Measurements from ENCODE around the gene TSPAN31.

TSPAN31 gene

DNA sequence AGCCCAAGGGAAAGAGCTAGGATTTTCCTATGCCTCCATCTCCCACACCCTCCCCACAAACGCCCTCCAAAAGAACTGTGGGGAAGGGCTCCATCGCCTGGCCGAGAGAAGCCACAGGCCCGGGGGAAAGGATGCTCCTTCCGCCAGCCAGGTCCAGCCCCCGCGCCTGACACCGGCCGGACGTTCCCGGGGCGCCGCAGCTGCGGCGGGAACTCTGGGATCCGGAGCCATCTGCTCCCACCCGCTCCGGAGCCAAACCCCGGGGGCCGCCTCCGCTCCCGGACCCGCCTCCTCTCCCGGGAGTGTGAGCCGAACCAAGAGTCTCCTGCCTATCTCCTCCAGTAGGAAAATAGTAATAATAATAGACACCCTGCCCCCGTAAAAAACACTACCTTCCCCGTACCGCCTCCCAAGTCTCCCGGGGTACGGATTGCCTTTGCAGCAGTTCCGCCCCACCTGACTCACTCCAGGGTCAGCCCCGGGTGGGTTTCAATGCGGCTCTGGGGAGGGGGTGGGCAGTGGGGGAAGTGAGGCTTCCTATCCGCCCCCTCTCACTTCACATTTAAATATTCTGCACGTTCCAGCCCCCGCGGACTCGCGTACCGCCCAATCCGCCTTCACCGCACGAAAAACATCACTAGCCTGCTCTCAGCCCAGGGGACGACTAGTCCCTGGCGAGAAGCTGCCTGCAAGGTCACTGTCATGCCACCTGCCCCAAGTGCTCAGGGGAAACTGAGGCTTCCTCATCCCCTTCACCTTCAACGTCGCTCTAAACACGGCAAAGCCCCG is 8.7 kb upstream of the TSPAN31 start:
- no peak for DNase-seq (ENCODE audit: low spot score)

DNA sequence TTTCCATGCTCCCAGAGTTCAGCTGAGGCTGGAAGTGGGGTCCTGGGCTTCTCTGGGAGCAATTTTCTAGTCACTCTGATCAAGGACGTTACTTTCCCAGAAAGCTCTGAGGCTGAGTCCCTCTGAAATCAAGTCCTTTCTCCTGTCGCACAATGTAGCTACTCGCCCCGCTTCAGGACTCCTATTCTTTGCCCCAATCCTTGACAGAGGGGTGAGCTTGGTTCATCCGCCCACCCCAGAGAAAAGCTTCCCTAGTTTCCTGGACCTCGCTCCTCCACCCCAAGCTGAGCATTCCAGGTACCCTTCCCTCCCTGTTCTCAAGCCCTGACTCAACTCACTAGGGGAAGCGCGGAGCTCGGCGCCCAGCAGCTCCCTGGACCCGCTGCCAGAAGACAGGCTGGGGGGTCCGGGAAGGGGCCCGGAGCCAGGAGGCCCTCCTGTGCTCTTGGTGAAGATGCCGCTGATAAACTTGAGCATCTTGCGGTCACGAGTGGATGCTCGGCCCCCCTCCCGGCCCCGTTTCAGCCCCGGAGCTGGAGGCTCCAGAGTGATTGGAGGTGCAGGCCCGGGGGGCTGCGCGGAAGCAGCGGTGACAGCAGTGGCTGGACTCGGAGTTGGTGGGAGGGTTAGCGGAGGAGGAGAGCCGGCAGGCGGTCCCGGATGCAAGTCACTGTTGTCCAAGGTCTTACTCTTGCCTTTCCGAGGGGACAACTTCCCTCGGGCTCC is 7.9 kb upstream of the TSPAN31 start:
- no peak for DNase-seq (ENCODE audit: low spot score)

DNA sequence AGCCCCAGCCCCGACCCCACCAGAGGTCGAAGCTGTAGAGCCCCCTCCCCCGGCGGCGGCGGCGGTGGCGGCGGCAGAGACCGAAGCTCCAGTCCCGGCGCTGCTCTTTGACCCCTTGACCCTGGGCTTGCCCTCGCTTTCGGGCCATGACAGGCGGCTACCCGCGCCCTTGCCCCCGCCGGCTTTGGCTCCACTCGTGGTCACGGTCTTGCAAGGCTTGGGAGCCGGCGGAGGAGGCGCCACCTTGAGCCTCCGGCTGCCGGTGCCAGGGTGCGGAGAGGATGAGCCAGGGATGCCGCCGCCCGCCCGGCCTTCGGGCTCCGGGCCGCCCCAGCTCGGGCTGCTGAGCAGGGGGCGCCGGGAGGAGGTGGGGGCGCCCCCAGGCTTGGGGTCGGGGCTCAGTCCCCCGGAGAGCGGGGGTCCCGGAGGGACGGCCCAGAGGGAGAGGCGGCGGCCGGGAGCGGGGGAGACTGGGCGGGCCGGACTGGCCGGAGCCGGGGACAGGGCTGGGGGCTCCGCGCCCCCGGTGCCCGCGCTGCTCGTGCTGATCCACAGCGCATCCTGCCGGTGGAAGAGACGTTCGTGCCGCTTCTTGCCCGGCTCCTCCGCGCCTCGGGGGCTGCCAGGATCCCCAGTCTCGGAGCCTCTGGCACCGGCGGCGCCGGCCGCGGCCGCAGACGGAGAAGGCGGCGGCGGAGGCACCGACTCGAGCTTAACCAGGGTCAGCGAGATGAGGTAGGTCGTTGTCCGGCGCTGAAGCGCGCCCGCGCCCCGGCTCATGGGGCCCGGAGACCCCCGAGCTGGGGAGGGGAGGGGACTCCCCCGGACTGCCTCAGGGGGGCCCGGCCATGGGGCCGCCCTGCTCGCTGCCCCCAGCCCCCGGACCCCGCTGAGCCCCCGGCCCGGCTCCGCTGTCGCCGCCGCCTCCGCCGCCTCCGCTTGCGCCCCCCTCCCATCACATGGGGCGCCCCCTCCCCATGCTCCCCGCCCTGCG is 7.1 kb upstream of the TSPAN31 start:
- no peak for DNase-seq (ENCODE audit: low spot score)

DNA sequence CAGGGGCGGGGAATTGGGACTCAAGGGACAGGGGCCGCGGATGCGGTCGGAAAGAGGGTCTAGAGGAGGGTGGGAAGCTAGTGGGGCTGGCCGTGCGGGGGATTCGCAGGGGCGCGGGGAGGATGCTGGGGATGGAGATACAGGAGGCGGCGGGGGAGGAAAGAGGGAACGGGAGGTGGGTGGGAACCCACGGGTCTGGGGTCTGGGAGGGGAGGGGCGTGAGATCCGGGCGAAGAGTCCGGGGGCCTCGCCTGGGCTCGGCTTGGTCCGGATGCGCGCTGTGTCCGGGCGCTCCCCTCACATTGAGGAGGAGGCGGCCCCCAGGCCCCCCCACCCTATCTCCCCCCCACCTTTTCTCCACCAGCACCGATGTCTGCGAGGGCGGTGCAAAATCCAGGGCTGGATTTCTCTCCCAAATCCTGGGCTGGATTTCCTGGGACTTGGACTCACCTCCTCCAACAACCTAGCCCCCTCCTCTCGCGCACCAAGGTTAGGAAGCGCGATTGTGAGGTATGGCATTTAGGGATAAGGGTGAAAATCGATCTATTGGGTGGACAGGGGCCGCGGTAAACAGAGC is 6.1 kb upstream of the TSPAN31 start, which contains the start of gene AGAP2:
TSS of gene AGAP2 (minus strand) at position 82 of the 577 bp plus-strand sequence. CDS start 496 bp downstream, outside the sequence.
- peak; percentile 60 for DNase-seq (ENCODE audit: low spot score)

DNA sequence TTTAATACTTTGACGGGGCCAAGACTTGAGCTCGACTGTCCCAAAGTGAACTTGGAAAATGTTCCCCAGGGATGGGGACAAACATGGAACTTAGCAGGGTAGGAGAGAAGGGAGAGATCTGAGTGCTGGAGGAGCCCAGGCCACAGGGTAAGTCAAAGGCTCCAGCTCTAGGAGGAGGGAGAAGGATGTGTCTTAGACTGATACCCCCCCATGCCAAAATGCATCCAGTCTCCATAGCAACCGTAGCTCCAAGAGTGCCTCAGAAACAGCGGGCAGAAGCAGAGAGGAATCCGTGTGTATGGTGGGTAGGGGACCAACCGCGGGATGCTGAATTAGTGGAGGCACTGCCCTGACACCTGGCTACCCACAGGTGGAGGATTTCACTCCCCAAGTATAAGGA is 5.5 kb upstream of the TSPAN31 start:
- DNase-seq (ENCODE audit: low spot score): no peak

GRCh38 chr12:57739914-57740538 is 4.8 kb upstream of the TSPAN31 start:
- no peak for DNase-seq (ENCODE audit: low spot score)

- peak; percentile 64 for DNase-seq (ENCODE audit: low spot score)
Measured at GRCh38 chr12:57740656-57741412, 4.0 kb upstream of the TSPAN31 start.

- DNase-seq (ENCODE audit: low spot score): no peak
Measured at GRCh38 chr12:57741413-57741789, 3.4 kb upstream of the TSPAN31 start.

- DNase-seq (ENCODE audit: low spot score): no peak
Measured at GRCh38 chr12:57741844-57742738, 2.7 kb upstream of the TSPAN31 start.

DNA sequence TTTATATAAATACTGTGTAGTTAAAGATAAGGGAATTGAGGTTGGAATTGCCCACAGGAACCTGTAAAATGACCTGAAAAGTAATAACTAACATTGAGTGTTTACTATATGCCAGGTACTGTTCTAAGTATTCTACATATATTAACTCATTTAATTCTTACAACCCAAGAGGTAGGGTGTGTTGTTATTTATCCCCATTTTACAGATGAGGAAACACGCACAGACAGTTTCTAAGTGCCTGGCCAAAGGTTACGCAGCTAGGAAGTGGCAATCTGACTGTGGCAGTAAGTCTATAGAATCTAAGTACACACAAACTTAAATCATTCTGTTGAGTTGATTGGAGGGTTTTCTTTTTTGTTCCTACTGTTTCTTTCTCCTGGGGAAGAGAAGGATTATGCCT is 1.1 kb upstream of the TSPAN31 start:
- no peak for DNase-seq (ENCODE audit: low spot score)

- no peak for DNase-seq (ENCODE audit: low spot score)
Measured at GRCh38 chr12:57744194-57744776, 554 bp upstream of the TSPAN31 start.

GRCh38 chr12:57745485-57745881 is 644 bp downstream of the TSPAN31 start:
- no peak for DNase-seq (ENCODE audit: low spot score)

- no peak for DNase-seq (ENCODE audit: low spot score)
Measured at GRCh38 chr12:57746025-57746424, 1.2 kb downstream of the TSPAN31 start.

DNA sequence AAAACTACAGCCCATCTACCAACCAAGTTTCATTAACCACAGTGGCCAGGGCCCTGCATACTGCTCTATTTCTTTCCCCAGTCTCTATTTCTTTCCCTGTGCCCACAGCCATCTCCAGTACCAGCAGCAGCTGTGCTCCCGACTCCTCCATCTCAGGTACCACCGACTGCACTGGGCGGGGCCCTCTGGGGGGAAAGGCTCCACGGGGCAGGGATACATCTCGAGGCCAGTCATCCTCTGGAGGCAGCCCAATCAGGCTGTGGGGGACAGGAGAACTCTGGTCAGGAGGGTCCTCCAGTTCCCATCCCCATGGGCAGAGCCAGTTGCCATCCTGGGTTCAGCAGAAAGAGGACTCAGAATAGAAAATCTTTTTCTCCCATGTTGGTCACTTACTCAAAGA is 4.2 kb downstream of the TSPAN31 start:
- DNase-seq (ENCODE audit: low spot score): no peak

DNA sequence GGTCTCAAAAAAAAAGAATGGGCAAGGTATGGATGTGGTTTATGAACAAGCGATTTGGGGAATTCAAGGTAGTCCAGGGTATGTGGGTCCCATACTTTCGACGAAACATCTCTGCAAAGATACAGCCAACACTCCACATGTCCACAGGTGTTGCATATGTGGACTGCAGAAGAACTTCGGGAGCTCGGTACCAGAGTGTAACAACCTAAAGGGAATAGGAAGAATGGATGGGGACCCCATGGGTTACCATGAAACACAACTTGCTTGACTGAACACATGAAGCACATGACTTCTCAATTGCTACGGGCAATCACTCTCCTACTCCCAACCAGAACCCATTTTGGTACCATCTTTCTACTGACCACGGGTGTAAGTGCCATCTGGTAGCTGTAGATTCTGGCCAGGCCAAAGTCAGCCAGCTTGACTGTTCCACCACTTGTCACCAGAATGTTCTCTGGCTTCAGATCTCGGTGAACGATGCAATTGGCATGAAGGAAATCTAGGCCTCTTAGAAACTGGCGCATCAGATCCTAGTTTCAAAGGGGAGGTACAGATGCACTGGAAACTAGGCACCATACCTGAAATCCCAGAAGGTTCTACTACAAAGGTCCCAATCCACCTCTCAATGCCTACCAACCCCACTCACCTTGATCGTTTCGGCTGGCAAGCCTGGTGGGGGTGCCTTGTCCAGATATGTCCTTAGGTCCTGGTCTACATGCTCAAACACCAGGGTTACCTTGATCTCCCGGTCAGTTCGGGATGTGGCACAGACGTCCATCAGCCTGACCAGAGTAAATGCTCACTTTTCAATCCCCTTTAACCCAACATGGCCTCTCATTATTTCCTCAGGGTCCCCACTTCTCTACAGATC is 6.0 kb downstream of the TSPAN31 start:
- DNase-seq (ENCODE audit: low spot score): no peak

- DNase-seq (ENCODE audit: low spot score): no peak
Measured at GRCh38 chr12:57751432-57751787, 6.6 kb downstream of the TSPAN31 start.

- peak; percentile 100 for DNase-seq (ENCODE audit: low spot score)
Measured at GRCh38 chr12:57751788-57752667, 7.2 kb downstream of the TSPAN31 start, which contains the start of gene CDK4. Gene CDK4 (minus strand): TSS chr12:57752310. CDS start chr12:57751717, 593 bp downstream.
